HG03095 (cell line): ENCODE results near the gene HSDL2.
"Not testable (repeated sequence)": the region's sequence is repeated elsewhere in the genome, so short reads cannot be mapped to it uniquely, and the experiment has no call there.

ENCODE experiments used
- ATAC-seq: cut with Tn5 transposase; IDR thresholded peaks from one replicate; pipeline ENCODE4 v1.9.1; 2021; ENCODE audit warnings: moderate library complexity; ENCODE audit not compliant: unreplicated experiment

Gene HSDL2

GRCh38 chr9:112365257-112365656 is 14.7 kb upstream of the HSDL2 start:
- not testable (repeated sequence) for ATAC-seq

- ATAC-seq: no peak
Measured at GRCh38 chr9:112366591-112366990, 13.3 kb upstream of the HSDL2 start.

DNA sequence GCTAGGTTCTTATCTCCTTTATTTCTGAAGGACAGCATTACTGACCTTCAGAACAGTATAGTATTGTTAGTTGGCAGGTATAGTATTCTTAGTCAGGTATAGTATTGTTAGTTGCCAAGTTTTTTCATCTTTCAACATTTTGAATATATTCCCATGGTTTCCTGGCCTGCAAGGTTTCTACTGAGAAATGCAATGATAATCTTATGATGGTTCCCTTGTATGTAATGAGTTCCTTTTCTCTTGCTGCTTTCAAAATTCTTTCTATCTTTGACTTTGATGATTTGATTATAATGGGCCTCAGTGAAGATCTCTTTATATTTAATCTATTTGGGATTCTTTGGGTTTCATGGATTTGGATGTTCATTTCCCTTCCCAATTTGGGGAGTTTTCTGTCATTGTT is 12.4 kb upstream of the HSDL2 start:
- ATAC-seq: no peak

GRCh38 chr9:112369817-112370216 is 10.1 kb upstream of the HSDL2 start:
- no peak for ATAC-seq

- no peak for ATAC-seq
Measured at GRCh38 chr9:112371060-112371459, 8.8 kb upstream of the HSDL2 start.

DNA sequence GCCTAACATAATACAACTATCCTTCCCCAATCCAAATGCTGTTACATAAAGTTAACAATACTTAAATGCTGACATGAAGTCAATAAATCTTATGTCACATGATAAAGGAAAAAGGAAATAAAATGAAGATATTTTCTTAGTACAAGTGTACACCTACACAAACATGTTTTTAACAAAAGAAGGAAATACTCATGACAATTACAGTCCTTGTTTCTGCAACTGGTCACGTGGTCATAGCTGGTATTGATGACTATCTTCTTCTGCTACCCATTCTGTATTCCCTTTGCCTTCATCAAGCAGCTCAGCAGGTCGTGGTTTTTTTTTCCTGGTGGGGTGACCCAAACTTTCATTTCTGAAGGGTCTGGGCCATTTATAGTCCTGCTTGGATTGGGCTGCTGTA is 6.2 kb upstream of the HSDL2 start:
- ATAC-seq: not testable (repeated sequence)

DNA sequence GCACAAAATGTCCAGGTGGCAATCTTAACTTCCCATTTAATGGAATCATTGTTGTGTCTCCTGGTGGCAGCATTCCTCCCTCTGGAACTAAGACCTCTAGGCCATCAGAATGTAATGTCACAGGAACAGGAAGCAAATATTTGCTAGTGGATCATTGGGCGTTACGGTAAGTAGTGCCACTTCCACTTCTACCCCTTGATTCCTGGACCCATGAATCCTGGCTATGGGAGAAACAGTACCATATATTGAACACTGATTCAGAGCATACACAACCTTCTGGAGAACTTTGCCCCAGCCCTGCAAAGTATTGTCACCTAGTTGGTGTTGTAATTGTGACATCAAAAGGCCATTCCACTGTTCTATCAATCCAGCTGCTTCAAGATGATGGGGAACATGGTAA is 5.7 kb upstream of the HSDL2 start:
- not testable (repeated sequence) for ATAC-seq

DNA sequence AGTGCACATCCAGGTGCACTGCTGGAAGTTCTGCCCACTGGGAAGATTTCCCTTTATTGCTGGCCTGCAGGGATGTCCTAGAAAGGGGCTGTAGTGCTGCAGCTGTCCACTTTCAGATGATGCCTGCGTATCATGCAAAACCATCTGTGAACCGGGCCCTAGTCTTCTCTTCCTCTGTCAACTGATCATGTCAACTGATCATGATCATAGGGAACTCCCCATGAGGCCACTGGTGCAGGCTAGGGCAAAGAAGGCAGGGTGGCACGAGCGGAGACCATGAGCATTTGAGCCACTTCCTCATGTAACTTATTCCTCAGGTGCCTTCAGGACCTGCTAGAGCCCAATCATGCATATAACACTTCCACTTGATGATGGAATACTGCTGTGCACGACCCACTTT is 4.5 kb upstream of the HSDL2 start:
- ATAC-seq: no peak

DNA sequence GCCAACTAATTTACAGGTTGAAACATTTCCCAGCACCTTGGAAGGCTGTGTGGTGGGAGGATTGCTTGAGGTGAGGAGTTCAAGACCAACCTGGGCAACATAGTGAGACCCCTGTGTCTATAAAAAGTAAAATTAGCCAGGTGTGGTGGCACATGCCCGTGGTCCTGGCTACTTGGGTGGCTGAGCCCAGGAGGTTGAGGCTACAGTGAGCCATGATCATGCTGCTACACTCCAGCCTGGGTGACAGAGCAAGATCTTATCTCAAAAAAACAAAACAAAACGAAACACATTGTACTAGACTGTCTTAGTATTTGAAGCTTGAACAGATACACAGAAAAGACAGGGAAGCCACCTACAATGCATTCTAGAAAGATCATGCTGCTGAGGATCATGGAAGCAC is 2.8 kb upstream of the HSDL2 start:
- ATAC-seq: no peak

DNA sequence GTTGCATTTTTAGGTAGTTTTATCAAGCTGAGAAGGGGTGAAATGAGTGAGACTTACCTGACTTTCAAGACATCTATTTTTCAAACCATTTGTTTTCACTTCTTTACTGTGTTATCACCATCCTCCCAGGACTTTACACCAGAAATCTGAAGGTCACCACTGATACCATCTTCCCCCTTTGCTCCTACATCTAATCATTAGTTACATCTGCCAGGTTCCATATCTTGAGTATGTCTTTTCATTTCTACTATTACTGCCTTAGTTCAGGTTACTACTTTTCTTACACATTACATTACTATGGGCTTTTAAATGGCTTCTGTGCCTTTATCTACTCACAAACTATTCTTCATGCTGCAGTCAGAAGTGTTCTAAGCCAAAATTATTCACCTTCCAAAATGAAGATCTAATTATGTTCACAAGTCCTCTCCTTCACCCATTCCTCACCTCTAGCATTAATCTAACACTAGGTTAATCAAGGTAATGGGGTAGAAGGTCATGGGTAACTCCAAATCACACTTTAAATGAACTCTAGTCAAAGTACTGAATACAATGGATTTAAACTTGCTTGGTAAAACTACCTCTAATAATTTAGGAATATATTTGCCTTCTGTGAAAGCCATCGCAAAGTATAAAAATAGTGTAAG is 2.1 kb upstream of the HSDL2 start:
- no peak for ATAC-seq

GRCh38 chr9:112378328-112379176 is 1.4 kb upstream of the HSDL2 start:
- peak; percentile 18 for ATAC-seq

GRCh38 chr9:112379177-112380101 is 469 bp upstream of the HSDL2 start:
- peak; percentile 59 for ATAC-seq

DNA sequence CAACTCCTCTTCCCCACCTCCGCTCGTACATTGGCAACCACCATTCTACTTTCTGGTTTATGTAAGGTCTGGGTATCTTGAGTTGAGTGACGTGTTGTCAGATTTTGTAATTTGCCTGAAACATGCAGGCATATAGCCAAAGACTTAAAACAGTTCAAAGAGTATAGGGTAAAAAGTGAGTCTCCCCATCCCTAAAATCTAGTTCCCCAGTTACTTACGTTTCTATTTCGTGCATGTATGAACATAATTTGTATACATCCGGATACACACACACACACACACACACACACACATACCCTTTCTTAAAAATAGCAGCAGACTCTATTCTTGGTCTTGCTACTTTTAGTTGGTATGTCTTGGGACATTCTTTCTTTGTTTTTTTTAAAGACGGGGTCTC is 915 bp downstream of the HSDL2 start:
- no peak for ATAC-seq

DNA sequence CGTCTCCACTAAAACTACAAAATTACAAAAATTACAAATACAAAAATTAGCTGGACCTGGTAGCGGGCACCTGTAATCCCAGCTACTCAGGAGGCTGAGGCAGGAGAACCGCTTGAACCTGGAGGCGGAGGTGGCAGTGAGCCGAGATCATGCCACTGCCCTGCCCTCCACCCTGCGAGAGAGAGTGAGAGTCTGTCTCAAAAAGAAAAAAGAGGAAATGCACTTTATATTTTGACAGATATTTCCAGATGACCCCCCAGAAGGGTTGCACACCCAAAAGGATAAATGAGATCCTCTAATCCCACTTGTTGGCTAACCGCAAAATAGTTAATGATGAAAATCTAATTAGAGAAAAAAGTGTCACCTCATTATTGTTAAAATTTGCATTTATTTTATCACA is 2.2 kb downstream of the HSDL2 start:
- no peak for ATAC-seq

DNA sequence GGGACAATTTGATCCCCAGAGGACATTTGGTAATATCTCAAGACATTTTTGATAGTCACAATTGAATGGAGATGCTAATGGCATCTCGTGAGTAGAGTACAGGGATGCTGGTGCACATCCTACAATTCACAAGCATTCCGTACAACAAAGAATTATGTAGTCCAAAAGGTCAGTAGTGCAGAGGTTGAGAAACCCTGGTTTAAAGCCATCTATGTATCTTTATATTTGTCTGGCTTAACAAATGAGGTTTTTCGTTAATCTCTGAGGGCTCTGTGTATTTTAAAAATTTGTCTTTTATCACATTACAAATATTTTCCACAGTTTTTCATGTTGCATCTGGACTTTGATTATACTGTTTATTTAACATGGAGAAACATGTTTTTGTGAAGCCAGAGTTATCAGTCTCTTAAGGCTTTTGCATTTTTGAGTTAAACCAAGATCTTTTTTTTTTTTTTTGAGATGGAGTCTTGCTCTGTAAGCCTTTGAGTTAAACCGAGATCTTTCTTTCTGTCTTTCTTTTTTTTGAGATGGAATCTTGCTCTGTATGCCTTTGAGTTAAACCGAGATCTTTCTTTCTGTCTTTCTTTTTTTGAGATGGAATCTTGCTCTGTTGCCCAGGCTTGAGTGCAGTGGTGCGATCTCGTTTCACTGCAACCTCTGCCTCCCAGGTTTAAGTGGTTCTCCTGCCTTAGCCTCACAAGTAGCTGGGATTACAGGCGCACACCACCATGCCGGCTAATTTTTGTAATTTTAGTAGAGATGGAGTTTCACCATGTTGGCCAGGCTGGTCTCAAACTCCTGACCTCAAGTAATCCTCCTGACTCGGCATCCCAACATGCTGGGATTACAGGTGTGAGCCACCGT is 2.8 kb downstream of the HSDL2 start:
- no peak for ATAC-seq

GRCh38 chr9:112384219-112384618 is 4.3 kb downstream of the HSDL2 start:
- ATAC-seq: no peak

- ATAC-seq: no peak
Measured at GRCh38 chr9:112384690-112385089, 4.8 kb downstream of the HSDL2 start.

DNA sequence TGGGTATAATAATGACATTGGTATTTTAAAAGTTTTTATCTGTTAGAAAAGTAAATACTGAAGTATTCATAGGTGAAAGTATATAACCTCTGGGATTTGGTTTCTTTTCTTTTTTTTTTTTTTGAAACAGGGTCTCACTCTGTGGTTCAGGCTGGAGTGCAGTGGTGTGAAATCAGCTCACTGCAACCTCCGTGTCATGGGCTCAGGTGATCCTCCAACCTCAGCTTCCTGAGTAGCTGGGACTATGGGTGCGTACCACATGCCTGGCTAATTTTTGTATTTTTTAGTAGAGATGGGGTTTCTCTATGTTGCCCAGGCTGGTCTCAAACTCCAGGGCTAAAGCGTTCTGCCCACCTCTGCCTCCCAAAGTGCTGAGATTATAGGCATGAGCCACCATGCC is 7.2 kb downstream of the HSDL2 start:
- ATAC-seq: no peak

DNA sequence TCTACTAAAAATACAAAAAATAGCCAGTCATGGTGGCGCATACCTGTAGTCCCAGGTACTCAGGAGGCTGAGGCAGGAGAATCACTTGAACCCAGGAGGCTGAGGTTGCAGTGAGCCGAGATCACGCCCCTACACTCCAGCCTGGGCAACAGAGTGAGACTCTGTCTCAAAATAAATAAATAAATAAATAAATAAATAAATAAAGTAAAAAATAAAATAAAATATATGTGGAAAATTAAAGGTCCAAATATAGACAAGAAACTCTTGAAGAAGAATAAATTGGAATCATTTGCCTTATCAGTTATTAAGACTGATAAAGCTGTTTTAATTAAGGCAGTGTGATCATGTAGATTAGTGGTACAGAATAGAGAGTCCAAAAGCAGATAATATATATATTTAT is 10.0 kb downstream of the HSDL2 start:
- ATAC-seq: not testable (repeated sequence)

DNA sequence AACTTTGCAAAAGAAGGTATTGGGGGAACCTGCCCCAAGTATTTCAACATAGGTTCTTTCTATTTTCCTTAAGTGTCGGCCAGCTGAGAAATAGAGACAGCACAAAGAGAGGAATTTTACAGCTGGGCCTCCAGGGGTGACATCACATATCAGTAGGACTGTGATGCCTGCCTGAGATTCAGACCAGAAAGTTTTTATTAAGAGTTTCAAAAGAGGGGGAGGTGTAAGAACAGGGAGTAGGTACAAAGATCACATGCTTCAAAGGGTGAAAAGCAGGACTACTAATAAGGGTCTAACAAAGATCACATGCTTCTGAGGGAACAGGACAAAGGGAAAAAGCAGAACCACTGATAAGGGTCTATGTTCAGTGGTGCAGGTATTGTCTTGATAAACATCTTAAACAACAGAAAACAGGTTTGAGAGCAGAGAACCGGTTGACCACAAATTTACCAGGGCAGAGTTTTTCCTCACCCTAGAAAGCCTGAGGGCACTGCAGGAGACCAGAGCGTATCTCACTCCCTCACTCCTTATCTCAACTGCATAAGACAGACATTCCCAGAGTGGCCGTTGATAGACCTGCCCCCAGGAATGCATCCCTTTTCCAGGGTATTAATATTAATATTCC is 12.1 kb downstream of the HSDL2 start:
- not testable (repeated sequence) for ATAC-seq
